IPS-15b (cell line): ENCODE results near the gene MCFD2.
"Not testable (repeated sequence)": the region's sequence is repeated elsewhere in the genome, so short reads cannot be mapped to it uniquely, and the experiment has no call there.

Experiments used
- H3K27me3 ChIP-seq: one replicate; pipeline ENCODE4 v1.6.1; 2013; ENCODE audit warnings: low read length; ENCODE audit not compliant: control insufficient read depth, insufficient read depth
- H3K36me3 ChIP-seq: one replicate; pipeline ENCODE4 v1.6.1; 2013; ENCODE audit warnings: low read length; ENCODE audit not compliant: control insufficient read depth, insufficient read depth
- H3K4me1 ChIP-seq: one replicate; pipeline ENCODE4 v1.6.1; 2013; ENCODE audit warnings: mild to moderate bottlenecking, low read length; ENCODE audit not compliant: control insufficient read depth, insufficient read depth
- H3K4me3 ChIP-seq: one replicate; pipeline ENCODE4 v1.5.1; 2013; ENCODE audit warnings: low read depth, low read length
- H3K9ac ChIP-seq: one replicate; pipeline ENCODE4 v1.6.1; 2013; ENCODE audit warnings: low read depth, mild to moderate bottlenecking, low read length
- H3K9me3 ChIP-seq: one replicate; pipeline ENCODE4 v1.6.1; 2013; ENCODE audit warnings: mild to moderate bottlenecking, low read length; ENCODE audit not compliant: control insufficient read depth, insufficient read depth

MCFD2 gene

GRCh38 chr2:46913471-46914381, 1.9 kb downstream of the MCFD2 start:
- H3K4me1 ChIP-seq: no peaks in the 10 kb centered on the region
- no peak overlapping the region for H3K9ac ChIP-seq
- H3K36me3 ChIP-seq: peaks cover 15% of the 10 kb centered on the region
- no peaks in the 10 kb centered on the region for H3K27me3 ChIP-seq
- peak overlapping the region; percentile 100 for H3K4me3 ChIP-seq
- no peaks in the 10 kb centered on the region for H3K9me3 ChIP-seq

DNA sequence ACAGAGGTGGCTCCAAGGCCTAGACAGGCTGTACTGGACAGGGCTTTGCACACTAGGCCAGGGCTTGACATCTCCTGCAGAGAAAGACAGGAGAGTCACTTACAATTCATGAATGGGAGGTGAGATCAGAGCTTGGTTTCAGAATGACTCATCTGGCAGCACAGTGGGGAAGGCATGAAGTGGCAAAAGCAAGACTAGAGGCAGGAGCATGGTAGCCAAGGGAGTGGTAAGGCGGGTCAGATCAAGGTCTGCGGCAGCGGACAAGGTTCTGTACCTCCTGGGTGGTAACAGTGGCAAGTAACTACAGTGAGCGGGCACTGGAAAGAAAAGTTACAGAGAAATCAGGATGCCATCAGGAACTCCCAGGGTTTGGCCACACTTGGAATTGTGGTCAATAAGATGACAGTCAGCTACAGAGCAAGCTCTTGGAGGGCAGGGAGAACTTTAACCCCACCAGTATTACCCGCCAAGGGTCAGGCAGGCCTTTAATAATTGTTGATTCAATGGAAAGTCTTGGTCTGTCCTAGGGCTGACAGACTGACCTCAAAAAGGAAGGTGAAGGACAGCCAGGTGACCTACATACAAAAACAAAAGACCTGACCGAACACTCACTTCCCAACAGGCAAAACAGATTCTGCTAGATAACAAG, 5.7 kb downstream of the MCFD2 start:
- H3K4me3 ChIP-seq: no peak overlapping the region
- H3K36me3 ChIP-seq: peaks cover 29% of the 10 kb centered on the region
- no peaks in the 10 kb centered on the region for H3K4me1 ChIP-seq
- no peaks in the 10 kb centered on the region for H3K27me3 ChIP-seq
- H3K9me3 ChIP-seq: no peaks in the 10 kb centered on the region
- no peak overlapping the region for H3K9ac ChIP-seq

DNA sequence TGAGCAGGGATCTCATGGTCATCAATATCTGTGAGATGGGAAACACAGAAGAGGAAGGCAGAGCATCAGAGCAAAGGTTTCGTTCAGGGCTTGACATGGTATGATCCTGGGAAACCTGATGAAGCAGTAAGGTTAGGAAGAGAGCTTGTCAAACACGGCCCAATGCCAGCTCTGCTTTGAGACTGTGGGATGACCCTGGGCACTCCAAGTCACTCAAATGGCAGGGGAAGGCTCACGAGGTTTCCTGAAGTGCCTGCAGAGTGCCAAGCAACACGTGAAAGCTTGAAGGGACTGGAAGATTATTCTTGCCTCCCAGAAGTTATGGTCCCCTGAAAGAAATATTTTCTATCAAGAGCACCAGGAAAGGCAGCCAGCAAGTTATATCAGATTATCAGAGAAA, 6.5 kb downstream of the MCFD2 start:
- Histone ChIP-seq H3K9ac (no peak overlapping the region), H3K36me3 (peaks cover 29% of the 10 kb centered on the region), H3K4me1 (no peaks in the 10 kb centered on the region), H3K27me3 (no peaks in the 10 kb centered on the region), H3K4me3 (no peak overlapping the region), H3K9me3 (no peaks in the 10 kb centered on the region)

GRCh38 chr2:46904908-46905678, 10.5 kb downstream of the MCFD2 start:
- not testable (repeated sequence) for H3K9me3 ChIP-seq, H3K27me3 ChIP-seq, H3K4me1 ChIP-seq, H3K4me3 ChIP-seq, H3K9ac ChIP-seq
- peaks cover 29% of the 10 kb centered on the region for H3K36me3 ChIP-seq

DNA sequence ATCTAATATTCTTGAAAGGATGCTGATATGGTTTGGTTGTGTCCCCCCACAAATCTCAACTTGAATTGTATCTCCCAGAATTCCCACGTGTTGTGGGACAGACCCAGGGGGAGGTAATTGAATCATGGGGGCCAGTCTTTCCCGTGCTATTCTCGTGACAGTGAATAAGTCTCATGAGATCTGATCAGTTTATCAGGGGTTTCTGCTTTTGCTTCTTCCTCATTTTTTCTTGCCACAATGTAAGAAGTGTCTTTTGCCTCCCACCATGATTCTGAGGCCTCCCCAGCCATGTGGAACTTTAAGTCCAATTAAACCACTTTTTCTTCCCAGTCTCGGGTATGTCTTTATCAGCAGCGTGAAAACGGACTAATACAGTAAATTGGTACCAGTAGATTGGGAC, 12.6 kb downstream of the MCFD2 start:
- H3K9ac ChIP-seq: not testable (repeated sequence)
- H3K36me3 ChIP-seq: peaks cover 13% of the 10 kb centered on the region

DNA sequence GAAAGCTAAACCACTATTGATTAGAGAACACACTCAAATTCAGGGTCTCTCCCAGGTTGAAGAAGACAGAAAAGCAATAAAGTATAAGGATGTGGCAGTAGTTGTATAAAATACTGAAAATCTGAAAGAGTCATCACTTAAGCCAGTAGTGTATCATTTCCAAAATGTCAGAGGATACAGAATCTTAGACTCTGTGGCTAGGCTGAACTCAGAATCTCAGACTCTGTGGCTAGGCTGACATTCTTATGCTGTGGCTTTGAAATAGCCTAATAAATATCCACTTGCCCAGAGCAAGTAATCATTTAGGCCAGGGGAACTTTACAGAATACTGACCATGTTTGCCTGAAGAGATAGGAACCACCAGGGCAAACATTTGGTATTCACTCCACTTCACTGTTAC, 13.1 kb downstream of the MCFD2 start:
- Histone ChIP-seq H3K4me3 (no peak overlapping the region), H3K36me3 (peaks cover 8% of the 10 kb centered on the region), H3K9me3 (no peaks in the 10 kb centered on the region), H3K9ac (no peak overlapping the region), H3K4me1 (no peaks in the 10 kb centered on the region), H3K27me3 (no peaks in the 10 kb centered on the region)

More for the DNA sequence above, 12.6 kb downstream of the MCFD2 start:
- not testable (repeated sequence) for H3K27me3 ChIP-seq, H3K4me3 ChIP-seq, H3K9me3 ChIP-seq, H3K4me1 ChIP-seq

GRCh38 chr2:46901611-46902010, 14.0 kb downstream of the MCFD2 start:
- Histone ChIP-seq H3K9me3 (no peaks in the 10 kb centered on the region), H3K9ac (no peak overlapping the region), H3K4me3 (no peak overlapping the region), H3K36me3 (peaks cover 3% of the 10 kb centered on the region), H3K4me1 (no peaks in the 10 kb centered on the region), H3K27me3 (no peaks in the 10 kb centered on the region)

- no peaks in the 10 kb centered on the region for H3K27me3 ChIP-seq
- no peak overlapping the region for H3K9ac ChIP-seq
- H3K36me3 ChIP-seq: peaks cover 3% of the 10 kb centered on the region
- H3K9me3 ChIP-seq: no peaks in the 10 kb centered on the region
- no peaks in the 10 kb centered on the region for H3K4me1 ChIP-seq
- no peak overlapping the region for H3K4me3 ChIP-seq
Observed at GRCh38 chr2:46900381-46900780, 15.2 kb downstream of the MCFD2 start.

GRCh38 chr2:46899053-46899452, 16.6 kb downstream of the MCFD2 start:
- H3K9me3 ChIP-seq: no peaks in the 10 kb centered on the region
- H3K9ac ChIP-seq: no peak overlapping the region
- H3K36me3 ChIP-seq: no peaks in the 10 kb centered on the region
- no peaks in the 10 kb centered on the region for H3K27me3 ChIP-seq
- H3K4me3 ChIP-seq: no peak overlapping the region
- no peaks in the 10 kb centered on the region for H3K4me1 ChIP-seq

GRCh38 chr2:46898024-46898423, 17.6 kb downstream of the MCFD2 start:
- Histone ChIP-seq H3K36me3 (no peaks in the 10 kb centered on the region), H3K9ac (no peak overlapping the region), H3K27me3 (no peaks in the 10 kb centered on the region), H3K9me3 (no peaks in the 10 kb centered on the region), H3K4me1 (no peaks in the 10 kb centered on the region), H3K4me3 (no peak overlapping the region)

- Histone ChIP-seq H3K27me3 (no peaks in the 10 kb centered on the region), H3K4me1 (peaks cover 3% of the 10 kb centered on the region), H3K9ac (no peak overlapping the region), H3K4me3 (no peak overlapping the region), H3K36me3 (no peaks in the 10 kb centered on the region), H3K9me3 (no peaks in the 10 kb centered on the region)
Observed at GRCh38 chr2:46893269-46893939, 22.2 kb downstream of the MCFD2 start.
